Right kidney (tissue), 1 donor: ENCODE measurements around the gene FUOM.
"Not testable (repeated sequence)": the region's sequence is repeated elsewhere in the genome, so short reads cannot be mapped to it uniquely, and the experiment has no call there.

ENCODE experiments used
- DNase-seq: peaks from one replicate; pipeline ENCODE4 v3.0.0-alpha.2; 2016

FUOM gene

GRCh38 chr10:133334503-133335245, 23.1 kb downstream of the FUOM start:
- DNase-seq: no peak

GRCh38 chr10:133332936-133333699, 24.7 kb downstream of the FUOM start:
- no peak for DNase-seq

GRCh38 chr10:133329491-133330202, 28.2 kb downstream of the FUOM start:
- peak; percentile 77 for DNase-seq

- no peak for DNase-seq
Observed at GRCh38 chr10:133328358-133329343, 29.2 kb downstream of the FUOM start.

GRCh38 chr10:133327651-133328357, 30.0 kb downstream of the FUOM start:
- DNase-seq: no peak

GRCh38 chr10:133326745-133327650, 30.8 kb downstream of the FUOM start:
- DNase-seq: no peak

GRCh38 chr10:133326223-133326551, 31.6 kb downstream of the FUOM start:
- no peak for DNase-seq

GRCh38 chr10:133325440-133326222, 32.2 kb downstream of the FUOM start:
- peak; percentile 59 for DNase-seq

- DNase-seq: no peak
Observed at GRCh38 chr10:133324857-133325260, 33.0 kb downstream of the FUOM start.

- DNase-seq: no peak
Observed at GRCh38 chr10:133324198-133324792, 33.5 kb downstream of the FUOM start.

- not testable (repeated sequence) for DNase-seq
Observed at GRCh38 chr10:133322064-133322709, 35.6 kb downstream of the FUOM start.

GRCh38 chr10:133320852-133321422, 36.9 kb downstream of the FUOM start:
- not testable (repeated sequence) for DNase-seq

- peak; percentile 77 for DNase-seq
Observed at GRCh38 chr10:133318494-133319127, 39.2 kb downstream of the FUOM start.

GRCh38 chr10:133316732-133317131, 41.1 kb downstream of the FUOM start:
- no peak for DNase-seq

GRCh38 chr10:133316266-133316665, 41.6 kb downstream of the FUOM start:
- no peak for DNase-seq

GRCh38 chr10:133315847-133316246, 42.0 kb downstream of the FUOM start:
- no peak for DNase-seq

- DNase-seq: no peak
Observed at GRCh38 chr10:133314911-133315310, 42.9 kb downstream of the FUOM start.

- no peak for DNase-seq
Observed at GRCh38 chr10:133313192-133313591, 44.6 kb downstream of the FUOM start.
